ENCODE measurements around the gene RUNX1. TPM values are rescaled to one million over a fixed set of nuclear protein-coding genes. Genes with fewer than 3 reads are reported as not detected.

The RUNX1 gene
- total and polyA plus RNA-seq, 2 donors (not counting 3 experiments of a cell fraction or from before 2014, with no cell fraction given), result 4.6 to 17.9 TPM

- intact Hi-C loops (cut with micrococcal nuclease), result no loop called here
- Histone ChIP-seq H3K79me2 (ENCODE audit: control insufficient read depth, insufficient read depth, low read length) (no peaks in the 10 kb centered on the region), H3K27me3 (ENCODE audit: control insufficient read depth in 2 of 2, insufficient read depth in 2 of 2, low read length in 2 of 2) (peaks cover 12 to 19% of the 10 kb centered on the region in 2 experiments), H3K4me2 (ENCODE audit: insufficient read depth, low read length) (no peak overlapping the region), H2AFZ (ENCODE audit: low read depth, low read length) (no peak overlapping the region), H3K9me3 (replicated peaks; ENCODE audit: control insufficient read depth, insufficient read depth, low read length) (no peaks in the 10 kb centered on the region), H3K4me1 (ENCODE audit: control insufficient read depth, extremely low read depth, insufficient read depth, low read length) (no peaks in the 10 kb centered on the region), H3K9ac (replicated peaks; ENCODE audit: extremely low read depth, insufficient read depth, low read length) (no peak overlapping the region), H3K36me3 (ENCODE audit: control insufficient read depth in 2 of 2, extremely low read depth in 1 of 2, insufficient read depth in 2 of 2, low read length in 2 of 2) (no peaks in the 10 kb centered on the region), H4K20me1 (replicated peaks; ENCODE audit: control insufficient read depth, extremely low read depth, insufficient read depth, low read length) (no peaks in the 10 kb centered on the region), H3K4me3 (replicated peaks in 1 of 3; ENCODE audit: insufficient read depth in 1 of 3, low read depth in 1 of 3, low read length in 3 of 3) (no peak overlapping the region), H3K9me1 (replicated peaks; ENCODE audit: control insufficient read depth, extremely low read depth, insufficient read depth, low read length) (no peaks in the 10 kb centered on the region), H3K27ac (ENCODE audit: insufficient read depth, low read depth, low read length) (no peak overlapping the region)
- no peak for TF ChIP-seq FOS (IDR thresholded peaks at IDR 0.05; ENCODE audit: borderline replicate concordance, insufficient read depth, low read length)
- dilution Hi-C loops (cut with MboI; ENCODE audit: extremely low pct_ligation_motif_present, low sequenced_read_pairs), result no loop called here
- BruUV-seq (replicated peaks), result no TSS peak
- DNase-seq (ENCODE audit: low read depth, low spot score) (no peak), FAIRE-seq (no peak)
- CTCF ChIA-PET, result interaction anchor here (1.4 kb wide), 1 partner anchor 32 kb away, joined by 3 read pairs; no protein-coding TSS in a partner anchor
- POLR2A ChIA-PET, result no interaction called here
Measured at GRCh38 chr21:34989337-34990151, 59.6 kb downstream of the RUNX1 start.

- H3K27me3 ChIP-seq (ENCODE audit: control insufficient read depth in 2 of 2, insufficient read depth in 2 of 2, low read length in 2 of 2), result peaks cover 12 to 19% of the 10 kb centered on the region in 2 experiments
- no peaks in the 10 kb centered on the region for H3K36me3 ChIP-seq (ENCODE audit: control insufficient read depth in 2 of 2, extremely low read depth in 1 of 2, insufficient read depth in 2 of 2, low read length in 2 of 2)
- no peak for FAIRE-seq
- H3K9me1 ChIP-seq (replicated peaks; ENCODE audit: control insufficient read depth, extremely low read depth, insufficient read depth, low read length), result no peaks in the 10 kb centered on the region
- CTCF ChIA-PET, result no interaction called here
- H3K79me2 ChIP-seq (ENCODE audit: control insufficient read depth, insufficient read depth, low read length), result no peaks in the 10 kb centered on the region
- TF ChIP-seq POLR2A (IDR thresholded peaks at IDR 0.05; ENCODE audit: low read depth, low read length) (no peak), JUN (IDR thresholded peaks at IDR 0.05; ENCODE audit: borderline replicate concordance, insufficient read depth, insufficient read length, low read depth) (no peak), MYC (IDR thresholded peaks at IDR 0.05; ENCODE audit: low read depth, low read length) (no peak)
- POLR2A ChIA-PET, result interaction anchor here (0.6 kb wide), 1 partner anchor 51 kb away, joined by 4 read pairs; no protein-coding TSS in a partner anchor
- H3K9me3 ChIP-seq (replicated peaks; ENCODE audit: control insufficient read depth, insufficient read depth, low read length), result no peaks in the 10 kb centered on the region
- peaks cover 6% of the 10 kb centered on the region for H3K4me1 ChIP-seq (ENCODE audit: control insufficient read depth, extremely low read depth, insufficient read depth, low read length)
- H2AFZ ChIP-seq (ENCODE audit: low read depth, low read length), result no peak overlapping the region
- DNase-seq (ENCODE audit: low read depth, low spot score), result no peak
- no TSS peak for BruUV-seq (replicated peaks)
- dilution Hi-C loops (cut with MboI; ENCODE audit: extremely low pct_ligation_motif_present, low sequenced_read_pairs) (no loop called here), intact Hi-C loops (cut with micrococcal nuclease) (no loop called here)
- no peaks in the 10 kb centered on the region for H4K20me1 ChIP-seq (replicated peaks; ENCODE audit: control insufficient read depth, extremely low read depth, insufficient read depth, low read length)
- H3K9ac ChIP-seq (replicated peaks; ENCODE audit: extremely low read depth, insufficient read depth, low read length), result no peak overlapping the region
- H3K4me2 ChIP-seq (ENCODE audit: insufficient read depth, low read length), result no peak overlapping the region
- no peak overlapping the region for H3K27ac ChIP-seq (ENCODE audit: insufficient read depth, low read depth, low read length)
- H3K4me3 ChIP-seq (replicated peaks in 1 of 3; ENCODE audit: insufficient read depth in 1 of 3, low read depth in 1 of 3, low read length in 3 of 3), result no peak overlapping the region
Measured at GRCh38 chr21:34988625-34989024, 60.5 kb downstream of the RUNX1 start.

All from endothelial cell of umbilical vein (primary cell).